Smooth muscle cell of the brain vasculature (primary cell): ENCODE results near the gene NPAS3.

ENCODE experiments used
- DNase-seq: peaks from one replicate; pipeline ENCODE4 v3.0.0-alpha.2; 2012; ENCODE audit warnings: low read depth, low spot score

NPAS3 gene

GRCh38 chr14:33508126-33509062, 569.7 kb downstream of the NPAS3 start:
- peak; percentile 61 for DNase-seq

GRCh38 chr14:33509454-33509853, 570.8 kb downstream of the NPAS3 start:
- DNase-seq = no peak

DNA sequence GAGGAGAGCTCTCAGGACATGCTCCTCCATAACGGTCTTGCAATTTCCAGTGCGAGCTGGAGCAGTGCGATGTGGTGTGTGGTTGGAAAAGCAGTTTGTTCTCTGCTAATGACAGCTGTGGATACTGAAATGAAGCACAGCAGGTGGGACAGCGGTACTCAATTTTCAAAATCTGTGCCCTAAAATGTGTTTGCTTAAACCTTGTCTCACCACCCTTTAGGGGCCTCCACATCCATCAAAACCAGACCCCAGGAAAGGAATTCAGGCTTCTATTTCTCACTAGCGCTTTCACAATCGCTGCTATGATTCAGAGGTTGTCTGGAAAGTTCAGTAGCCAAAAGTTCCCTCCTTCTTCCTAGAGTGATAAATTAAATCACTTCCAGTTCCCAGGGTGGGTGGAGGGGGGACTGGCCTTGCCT, 571.4 kb downstream of the NPAS3 start:
- peak; percentile 67 for DNase-seq

GRCh38 chr14:33510991-33511390, 572.3 kb downstream of the NPAS3 start:
- no peak for DNase-seq

- DNase-seq = no peak
Measured at GRCh38 chr14:33511851-33512640, 573.4 kb downstream of the NPAS3 start.

DNA sequence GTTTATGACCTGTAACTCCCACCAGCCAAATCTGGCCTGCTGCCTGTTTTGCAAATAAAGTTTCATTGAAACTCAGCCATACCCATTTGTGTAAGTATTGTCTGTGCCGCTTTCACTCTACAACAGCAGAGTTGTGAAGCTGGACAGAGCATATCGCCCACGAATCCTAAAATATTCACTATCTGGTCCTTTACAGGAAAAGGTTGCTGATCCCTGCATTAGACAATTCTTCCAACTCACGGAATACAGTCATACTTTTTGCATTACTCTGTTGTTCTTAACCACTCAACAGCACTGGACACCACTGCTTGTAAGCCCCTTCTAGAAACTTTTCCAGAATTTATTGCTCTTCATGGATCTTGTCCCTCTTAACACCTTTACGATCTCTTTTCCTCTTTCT, 576.8 kb downstream of the NPAS3 start:
- no peak for DNase-seq

- no peak for DNase-seq
Measured at GRCh38 chr14:33515899-33516298, 577.2 kb downstream of the NPAS3 start.

DNA sequence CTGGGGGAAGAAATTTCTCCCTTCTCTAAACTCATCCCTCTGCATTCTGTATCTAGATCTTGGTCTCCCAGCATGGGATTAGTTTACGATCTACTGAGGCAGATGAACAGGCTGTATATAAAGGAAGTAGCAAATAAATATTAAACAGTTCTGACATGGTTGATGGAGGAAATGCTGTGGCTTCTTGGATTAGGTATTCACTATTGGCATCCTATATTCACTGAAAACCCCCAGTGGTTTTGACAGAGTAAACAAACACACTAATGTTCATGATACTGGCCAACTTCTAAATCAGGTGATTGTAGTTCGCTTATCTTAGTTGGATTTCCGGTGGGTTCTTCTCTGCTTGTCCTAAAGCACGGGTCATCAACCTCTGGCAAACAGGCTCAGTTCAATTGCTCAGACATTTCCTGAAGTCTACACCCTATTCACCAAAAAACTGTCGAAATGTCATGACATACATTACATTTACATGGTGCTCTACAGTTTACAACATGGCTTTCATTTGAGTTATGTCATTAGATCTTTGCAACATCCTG, 578.3 kb downstream of the NPAS3 start:
- DNase-seq = no peak

- no peak for DNase-seq
Measured at GRCh38 chr14:33521192-33521591, 582.5 kb downstream of the NPAS3 start.

- DNase-seq = no peak
Measured at GRCh38 chr14:33524244-33524643, 585.6 kb downstream of the NPAS3 start.

GRCh38 chr14:33525626-33526025, 586.9 kb downstream of the NPAS3 start:
- DNase-seq = no peak

GRCh38 chr14:33527023-33527634, 588.5 kb downstream of the NPAS3 start:
- no peak for DNase-seq

DNA sequence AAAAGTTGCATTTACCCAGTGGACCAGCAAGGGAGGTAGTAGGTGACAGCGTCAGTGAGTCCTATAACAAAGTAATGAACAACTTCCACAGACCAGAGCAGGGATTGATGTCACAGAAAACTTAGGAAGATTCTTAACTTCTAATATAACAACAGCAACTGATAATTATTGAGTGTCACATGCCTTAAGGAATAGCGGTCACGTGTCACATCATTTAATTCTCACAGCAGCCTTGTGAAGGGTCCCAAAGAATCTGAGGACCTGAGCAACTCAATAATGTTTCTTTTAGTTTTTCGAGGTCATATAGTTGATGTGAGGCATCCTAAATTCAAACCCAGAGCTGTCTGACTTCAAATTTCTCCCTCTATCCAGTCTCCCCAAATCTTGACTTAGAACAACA, 590.0 kb downstream of the NPAS3 start:
- no peak for DNase-seq

DNA sequence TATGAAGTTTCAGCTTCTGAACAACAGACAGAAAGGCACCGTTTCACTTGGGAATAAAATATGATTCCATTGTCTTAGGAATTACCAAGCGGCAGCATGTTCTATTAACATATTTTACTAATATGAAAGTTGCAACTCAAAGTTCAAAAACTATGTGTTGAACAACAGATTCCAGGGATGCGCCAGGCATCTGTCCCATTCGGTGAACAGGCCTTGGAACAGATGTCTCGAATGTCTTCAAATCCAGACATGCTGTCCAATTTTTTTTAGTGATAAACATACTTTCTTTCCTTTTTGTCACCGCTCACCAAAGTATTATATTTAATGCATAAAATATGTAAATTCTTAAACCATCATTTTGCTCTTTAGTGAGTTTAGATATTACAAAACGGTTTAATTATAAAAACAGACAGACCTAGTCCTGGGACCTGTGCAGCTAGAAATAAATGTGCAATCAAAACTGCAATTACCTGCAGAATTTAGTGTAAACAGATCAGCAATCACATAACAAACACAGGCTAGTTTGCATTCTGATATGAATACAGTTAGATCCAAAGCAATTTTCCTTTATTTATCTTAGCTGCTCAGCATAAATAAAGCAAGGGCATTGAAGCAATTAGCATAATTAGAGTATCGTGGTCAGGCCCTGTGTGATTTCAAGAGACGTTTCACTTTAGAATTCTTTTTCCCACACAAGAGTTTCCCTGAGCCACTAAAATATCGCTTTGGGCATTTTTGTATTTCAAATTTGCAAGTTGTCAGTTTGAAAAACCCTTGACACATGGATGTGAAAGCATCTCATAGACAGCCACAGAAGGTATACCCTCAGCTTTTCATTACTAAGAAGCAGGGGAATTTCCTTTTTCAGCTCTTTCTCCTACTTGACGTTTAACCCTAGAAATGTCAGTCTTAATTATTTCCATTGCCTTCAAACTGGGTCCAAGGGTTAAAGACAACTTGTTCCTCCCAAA, 591.4 kb downstream of the NPAS3 start:
- DNase-seq = no peak

GRCh38 chr14:33532553-33532952, 593.9 kb downstream of the NPAS3 start:
- DNase-seq = no peak

- no peak for DNase-seq
Measured at GRCh38 chr14:33534104-33534503, 595.4 kb downstream of the NPAS3 start.

GRCh38 chr14:33534632-33535031, 596.0 kb downstream of the NPAS3 start:
- no peak for DNase-seq

GRCh38 chr14:33539918-33540357, 601.3 kb downstream of the NPAS3 start:
- DNase-seq = no peak

- no peak for DNase-seq
Measured at GRCh38 chr14:33541171-33541570, 602.5 kb downstream of the NPAS3 start.
